AML-193 (cell line): ENCODE measurements around the gene C3orf22.
"Not testable (repeated sequence)": the region's sequence is repeated elsewhere in the genome, so short reads cannot be mapped to it uniquely, and the experiment has no call there.

Experiments
- DNase-seq, 2 experiments: peaks; one replicate each; lab custom pipeline; 2025; lab: John Stamatoyannopoulos, UW

The C3orf22 gene

GRCh38 chr3:126542340-126543241 lies 16.1 kb downstream of the C3orf22 start:
- no peak for DNase-seq

DNA sequence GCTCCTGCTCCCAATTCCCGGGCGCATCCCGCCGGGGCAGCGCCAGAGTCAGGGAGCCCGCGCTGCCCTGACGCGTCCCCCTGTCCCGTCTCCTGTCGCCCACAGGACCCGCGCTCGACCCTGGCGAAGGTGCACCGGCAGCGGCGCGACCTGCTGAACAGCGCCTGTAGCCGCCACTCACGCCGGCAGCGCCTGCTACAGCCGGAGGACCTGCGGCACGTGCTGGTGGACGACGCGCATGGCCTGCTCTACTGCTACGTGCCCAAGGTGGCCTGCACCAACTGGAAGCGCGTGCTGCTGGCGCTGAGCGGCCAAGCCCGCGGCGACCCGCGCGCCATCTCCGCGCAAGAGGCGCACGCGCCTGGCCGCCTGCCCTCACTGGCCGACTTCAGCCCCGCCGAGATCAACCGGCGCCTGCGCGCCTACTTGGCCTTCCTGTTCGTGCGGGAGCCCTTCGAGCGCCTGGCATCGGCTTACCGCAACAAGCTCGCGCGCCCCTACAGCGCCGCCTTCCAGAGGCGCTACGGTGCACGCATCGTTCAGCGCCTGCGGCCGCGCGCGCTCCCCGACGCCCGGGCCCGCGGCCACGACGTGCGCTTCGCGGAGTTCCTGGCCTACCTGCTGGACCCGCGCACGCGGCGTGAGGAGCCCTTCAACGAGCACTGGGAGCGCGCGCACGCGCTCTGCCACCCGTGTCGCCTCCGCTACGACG lies 16.9 kb downstream of the C3orf22 start:
- no peak for DNase-seq

DNA sequence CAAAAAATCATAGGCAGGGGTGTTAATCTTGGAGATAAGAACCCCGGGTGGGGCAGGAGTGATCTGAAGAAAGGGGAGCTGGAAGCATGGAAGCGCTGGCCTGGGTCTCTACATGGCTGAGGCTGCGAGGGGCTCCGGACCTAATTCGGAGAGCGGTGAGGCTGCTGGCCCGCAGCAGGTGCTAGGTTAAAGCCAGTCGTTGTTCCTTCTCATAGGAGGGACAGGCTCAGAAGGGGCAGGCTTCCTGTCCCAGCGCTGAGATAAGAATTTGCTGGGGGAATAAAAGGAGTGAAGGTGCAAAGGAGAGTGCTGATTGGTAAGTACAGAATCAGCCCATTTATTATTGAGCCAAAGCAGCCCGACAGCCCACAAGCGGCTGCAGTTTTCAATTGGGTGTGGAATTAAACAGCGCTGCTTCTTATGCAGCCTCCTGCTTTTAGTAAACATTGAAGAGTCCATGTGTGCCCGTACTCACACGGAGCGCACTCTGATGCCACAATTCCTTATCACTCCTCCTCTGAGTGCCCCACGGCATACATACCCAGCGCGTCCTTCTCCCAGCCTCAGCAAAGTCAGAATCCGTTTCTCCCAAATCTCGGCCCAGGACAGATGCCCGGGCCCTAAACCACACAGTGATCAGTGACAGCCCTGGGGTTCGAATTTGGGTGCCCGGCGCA lies 17.6 kb downstream of the C3orf22 start:
- DNase-seq: no peak

DNA sequence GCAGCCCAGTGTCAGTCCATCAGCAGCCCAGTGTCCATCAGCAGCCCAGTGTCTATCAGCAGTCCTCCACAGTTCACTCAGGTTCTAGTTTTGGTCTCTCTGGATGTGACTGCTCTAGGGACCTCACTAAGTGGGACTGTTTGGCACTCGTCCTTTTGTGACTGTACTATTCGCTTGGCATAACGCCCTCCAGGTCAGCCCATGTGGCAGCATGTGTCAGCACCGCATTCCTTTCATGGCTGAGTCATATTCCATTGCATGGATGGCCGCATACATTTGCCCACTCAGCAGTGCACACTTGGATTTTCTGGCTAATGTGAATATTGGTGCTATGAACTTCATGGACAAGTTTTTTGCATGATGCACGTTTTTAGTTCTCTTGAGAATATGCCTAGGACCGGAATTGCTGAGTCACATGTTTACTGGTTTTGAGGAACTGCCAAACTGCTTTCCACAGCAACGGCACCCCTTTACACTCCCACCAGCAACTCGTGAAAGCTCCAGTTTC lies 18.3 kb downstream of the C3orf22 start:
- peak; percentile 96 to 97 for DNase-seq

DNA sequence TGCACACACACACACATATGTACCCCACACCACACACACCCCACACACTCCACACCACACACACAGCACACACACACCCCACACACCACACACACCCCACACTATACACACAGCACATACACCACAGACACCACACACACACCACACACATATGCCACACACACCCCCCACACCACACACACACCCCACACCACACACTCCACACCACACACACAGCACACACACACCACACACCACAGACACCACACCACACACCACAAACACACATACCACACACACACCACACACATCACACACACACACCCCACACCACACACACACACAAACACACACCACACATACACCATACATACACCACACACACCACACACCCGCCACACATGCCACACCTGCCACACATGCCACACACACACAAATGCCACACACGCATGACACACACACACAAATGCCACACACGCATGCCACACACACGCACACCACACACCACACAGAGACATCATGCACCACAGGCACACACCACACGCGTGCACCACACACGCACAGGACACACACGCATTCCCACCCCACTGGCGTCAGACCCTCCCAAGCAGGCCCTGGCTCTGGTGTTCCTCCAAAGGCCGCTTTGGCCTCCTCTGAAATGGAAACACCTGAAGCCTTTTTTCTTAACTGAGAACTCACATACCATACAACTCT lies 19.0 kb downstream of the C3orf22 start:
- no peak for DNase-seq

DNA sequence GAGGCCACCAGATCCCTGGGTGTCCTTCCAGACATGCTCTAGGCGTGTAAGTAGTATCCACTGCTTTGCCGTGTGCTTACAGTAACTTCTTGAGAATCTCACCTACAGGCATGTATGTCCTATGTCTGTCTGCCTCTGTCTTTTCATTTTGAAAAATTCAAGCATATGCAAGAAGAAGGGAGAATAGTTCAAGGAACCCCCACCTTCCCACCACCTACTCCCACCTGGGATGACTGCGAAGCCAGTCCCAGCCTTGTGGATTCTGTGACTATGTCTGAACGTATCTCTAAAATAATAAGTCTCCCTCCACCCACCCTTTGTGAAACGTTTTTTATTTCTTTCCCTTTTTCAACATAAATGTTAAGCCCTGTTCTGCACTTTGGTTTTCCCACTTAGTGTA lies 19.8 kb downstream of the C3orf22 start:
- no peak for DNase-seq

- no peak for DNase-seq
Observed at GRCh38 chr3:126538316-126538715, 20.4 kb downstream of the C3orf22 start.

- DNase-seq: no peak
Observed at GRCh38 chr3:126537730-126538281, 20.9 kb downstream of the C3orf22 start.

GRCh38 chr3:126537116-126537729 lies 21.5 kb downstream of the C3orf22 start:
- DNase-seq: no peak

GRCh38 chr3:126536126-126536525 lies 22.6 kb downstream of the C3orf22 start:
- DNase-seq: no peak

DNA sequence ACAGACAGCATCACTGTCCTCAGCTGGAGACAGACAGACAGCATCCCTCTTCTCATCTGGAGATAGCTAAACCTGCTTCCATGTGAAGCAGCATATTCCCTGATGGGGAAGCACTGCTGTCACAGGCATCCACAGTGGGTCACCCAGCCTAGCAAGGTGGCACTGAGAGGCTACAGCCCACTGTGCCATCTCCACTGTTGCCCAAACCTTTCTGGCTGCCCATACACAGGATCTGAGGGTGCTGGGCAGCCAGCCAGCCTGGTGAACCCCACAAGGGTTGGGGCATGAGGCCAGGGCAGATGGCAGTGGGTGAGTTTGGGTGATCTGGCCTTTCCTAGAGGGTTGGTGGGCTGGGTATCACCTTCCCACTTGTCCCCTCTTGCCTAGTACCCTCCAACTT lies 23.1 kb downstream of the C3orf22 start:
- no peak for DNase-seq

DNA sequence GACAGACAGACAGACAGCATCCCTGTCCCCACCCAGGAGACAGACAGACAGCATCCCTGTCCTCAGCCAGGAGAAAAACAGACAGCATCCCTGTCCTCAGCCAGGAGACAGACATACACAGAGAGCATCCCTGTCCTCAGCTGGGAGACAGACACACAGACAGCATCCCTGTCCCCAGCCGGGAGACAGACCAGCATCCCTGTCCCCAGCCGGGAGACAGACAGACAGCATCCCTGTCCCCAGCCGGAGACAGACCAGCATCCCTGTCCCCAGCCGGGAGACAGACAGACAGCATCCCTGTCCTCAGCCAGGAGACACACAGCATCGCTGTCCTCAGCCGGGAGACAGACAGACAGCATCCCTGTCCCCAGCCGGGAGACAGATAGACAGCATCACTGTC lies 24.0 kb downstream of the C3orf22 start:
- DNase-seq: not testable (repeated sequence)

DNA sequence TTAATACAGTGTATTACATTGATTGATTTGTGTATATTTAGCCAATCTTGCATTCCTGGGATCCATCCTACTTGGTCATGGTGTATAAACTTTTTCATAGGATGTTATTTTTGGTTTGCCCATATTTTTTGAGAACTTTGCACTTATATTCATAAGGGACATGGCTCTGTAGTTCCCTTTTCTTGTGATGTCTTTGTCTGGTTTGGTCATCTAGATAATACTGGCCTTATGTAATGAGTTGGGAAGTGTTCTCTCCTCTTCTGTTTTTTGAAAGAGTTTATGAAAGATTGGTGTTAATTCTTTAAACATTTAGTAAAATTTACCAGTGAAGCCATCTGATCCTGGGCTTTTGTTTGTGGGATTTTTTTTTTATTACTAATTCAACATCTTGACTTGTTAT lies 25.2 kb downstream of the C3orf22 start:
- DNase-seq: peak; percentile 65 to 75

DNA sequence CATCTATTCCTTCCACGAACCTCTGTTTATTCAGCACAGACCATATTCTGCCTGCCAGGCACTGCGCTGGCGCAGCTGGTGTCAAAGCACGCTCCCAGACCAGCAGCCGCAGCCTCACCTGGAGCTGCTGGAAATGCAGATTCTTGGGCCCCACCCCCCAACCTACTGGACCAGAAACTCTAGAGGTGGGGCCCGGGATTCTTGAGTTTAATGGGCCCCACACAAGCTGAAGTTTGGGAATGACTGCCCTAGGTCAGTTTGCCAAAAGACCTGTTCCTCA lies 27.7 kb downstream of the C3orf22 start:
- DNase-seq: no peak

GRCh38 chr3:126530171-126531050 lies 28.3 kb downstream of the C3orf22 start:
- DNase-seq: peak; percentile 98

DNA sequence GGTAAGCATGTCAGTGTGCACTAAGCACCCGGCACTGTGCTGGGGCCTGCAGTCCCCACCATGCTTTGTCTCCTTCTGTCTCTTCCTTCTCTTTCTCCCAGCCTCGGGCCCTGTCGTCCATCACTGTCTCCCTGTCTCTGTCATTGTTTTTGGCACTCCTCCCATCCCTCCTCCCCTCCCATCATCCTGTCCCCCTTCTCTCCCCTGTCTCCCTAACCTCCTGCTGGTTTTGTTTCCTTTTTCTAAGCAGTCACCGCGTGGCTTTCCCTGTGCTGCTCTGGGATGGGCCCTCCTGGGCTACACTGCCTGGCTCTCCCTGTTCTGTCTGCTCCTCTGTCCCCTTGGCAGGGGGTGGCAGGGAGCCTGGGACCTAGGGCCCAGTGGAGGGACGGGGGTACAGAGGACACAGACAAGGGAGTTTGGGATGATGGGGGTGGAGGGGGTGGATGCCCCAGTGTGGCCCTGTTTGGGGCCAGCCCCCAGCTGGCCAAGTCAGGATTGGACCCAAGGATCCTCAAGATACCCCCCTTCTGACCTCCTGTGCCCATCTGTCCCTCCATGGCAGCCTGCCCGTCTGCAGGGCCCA lies 29.1 kb downstream of the C3orf22 start:
- DNase-seq: no peak

DNA sequence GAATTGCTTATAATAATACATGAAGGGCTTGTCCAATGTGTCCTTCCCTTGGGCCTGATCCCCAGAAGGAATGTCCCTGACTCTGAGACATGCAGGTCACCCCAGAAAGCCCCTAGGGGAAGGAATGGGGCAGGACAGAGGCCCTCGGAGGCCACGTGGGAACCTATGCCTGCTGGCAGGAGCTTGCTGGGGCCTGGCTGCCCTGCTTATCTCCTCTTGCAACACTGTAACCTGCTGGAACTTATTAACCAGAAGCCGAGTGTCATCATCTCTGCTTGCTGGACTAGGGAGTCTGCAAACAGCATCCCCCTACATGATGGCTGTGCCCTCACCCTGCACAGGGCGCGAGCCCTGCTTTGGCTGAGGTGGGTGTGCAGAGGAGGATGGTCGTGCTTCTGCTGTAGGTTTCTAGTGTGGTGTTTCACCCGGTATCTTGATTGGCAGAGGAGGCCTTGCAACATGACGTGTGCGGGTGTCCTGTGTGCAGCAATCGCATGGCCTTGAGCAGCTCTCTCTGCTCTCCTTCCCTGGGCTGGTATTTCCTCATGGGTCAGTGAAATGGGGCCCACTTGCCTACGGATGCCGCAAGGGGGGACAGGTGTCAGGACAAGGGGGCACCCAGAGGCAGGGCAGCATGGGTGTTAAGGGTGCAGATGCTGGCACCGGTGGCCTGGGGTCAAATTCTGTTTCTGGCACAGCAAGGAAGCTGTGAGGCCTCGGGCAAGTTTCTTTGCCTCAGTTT lies 29.8 kb downstream of the C3orf22 start:
- DNase-seq: peak; percentile 79 to 87

- DNase-seq: no peak
Observed at GRCh38 chr3:126528419-126528799, 30.3 kb downstream of the C3orf22 start.
